ENCODE measurements around the gene ABRACL. TPM values are rescaled to one million over a fixed set of nuclear protein-coding genes. Genes with fewer than 3 reads are reported as not detected.

ABRACL gene
- total and polyA plus RNA-seq, 2 experiments from 2014 or later = 134 to 516 TPM

DNA sequence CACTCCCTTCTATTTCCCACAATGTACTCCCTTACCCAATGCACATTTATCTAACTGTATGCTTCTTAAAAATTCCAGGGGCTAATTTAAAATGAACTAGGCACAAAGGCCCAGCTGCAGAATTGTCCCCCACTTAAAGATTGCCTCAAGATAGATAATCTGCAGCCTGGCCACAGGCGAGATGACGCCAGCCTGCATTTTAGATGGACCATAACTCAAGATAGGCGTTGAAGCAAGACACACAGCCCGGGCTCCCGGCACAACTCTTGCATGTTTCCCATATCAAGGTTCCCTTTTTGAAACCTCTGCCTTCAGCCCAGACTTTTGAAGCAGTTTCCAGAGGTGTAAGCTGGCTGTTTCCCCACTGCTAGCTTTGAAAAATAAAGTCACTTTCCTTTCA, 37.3 kb upstream of the ABRACL start:
- DNase-seq (ENCODE audit: low spot score) (no peak), ATAC-seq (no peak)
- Histone ChIP-seq H3K4me1 (ENCODE audit: insufficient read depth) (peaks cover 21% of the 10 kb centered on the region), H3K9me2 (ENCODE audit: insufficient read depth) (peaks cover 5% of the 10 kb centered on the region; the same call in 1 of the 2 replicates), H2AFZ (no peak overlapping the region), H4K20me1 (replicated peaks; ENCODE audit: insufficient read depth) (no peaks in the 10 kb centered on the region), H3F3A (replicated peaks; ENCODE audit: low read depth) (no peaks in the 10 kb centered on the region), H3K27ac (ENCODE audit: low read depth) (no peak overlapping the region), H3K4me2 (no peak overlapping the region), H3K27me3 (ENCODE audit: insufficient read depth) (no peaks in the 10 kb centered on the region), H3K79me2 (replicated peaks; ENCODE audit: insufficient read depth) (peaks cover 11% of the 10 kb centered on the region), H3K36me3 (ENCODE audit: insufficient read depth) (no peaks in the 10 kb centered on the region), H3K4me3 (no peak overlapping the region)
- Mint-ChIP-seq H3K27me3 (ENCODE audit: insufficient read depth, low read depth, poor library complexity) (peaks cover 10% of the 10 kb centered on the region), H3K9me3 (no peaks in the 10 kb centered on the region), H3K36me3 (ENCODE audit: low read depth) (no peaks in the 10 kb centered on the region), H3K4me1 (peaks cover 31% of the 10 kb centered on the region), H3K4me3 (no peak overlapping the region; the same call in 2 of the 3 replicates), H3K27ac (peak overlapping the region; percentile 7; the same call in 1 of the 2 replicates)
- TF ChIP-seq NANOG (IDR thresholded peaks at IDR 0.05; ENCODE audit: borderline replicate concordance) (no peak), POLR2AphosphoS5 (IDR thresholded peaks at IDR 0.05; ENCODE audit: low read depth) (no peak), ZNF462 (CRISPR knock-in tag; IDR thresholded peaks at IDR 0.05) (no peak), CREB1 (CRISPR knock-in tag; IDR thresholded peaks at IDR 0.05; ENCODE audit: low read depth) (no peak), EZH2 (IDR thresholded peaks at IDR 0.05; ENCODE audit: low read depth, unreplicated experiment) (no peak), STAT1 (IDR thresholded peaks at IDR 0.05; ENCODE audit: unreplicated experiment) (no peak), JUNB (IDR thresholded peaks at IDR 0.05; ENCODE audit: unreplicated experiment) (no peak), CTCF (conservative IDR thresholded peaks at IDR 0.05; ENCODE audit: low read depth in 2 of 2) (no peak), ZNF114 (CRISPR knock-in tag; IDR thresholded peaks at IDR 0.05) (no peak)
- TF ChIP-seq, protein P1, sequence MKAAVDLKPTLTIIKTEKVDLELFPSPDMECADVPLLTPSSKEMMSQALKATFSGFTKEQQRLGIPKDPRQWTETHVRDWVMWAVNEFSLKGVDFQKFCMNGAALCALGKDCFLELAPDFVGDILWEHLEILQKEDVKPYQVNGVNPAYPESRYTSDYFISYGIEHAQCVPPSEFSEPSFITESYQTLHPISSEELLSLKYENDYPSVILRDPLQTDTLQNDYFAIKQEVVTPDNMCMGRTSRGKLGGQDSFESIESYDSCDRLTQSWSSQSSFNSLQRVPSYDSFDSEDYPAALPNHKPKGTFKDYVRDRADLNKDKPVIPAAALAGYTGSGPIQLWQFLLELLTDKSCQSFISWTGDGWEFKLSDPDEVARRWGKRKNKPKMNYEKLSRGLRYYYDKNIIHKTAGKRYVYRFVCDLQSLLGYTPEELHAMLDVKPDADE (IDR thresholded peaks at IDR 0.05) = no peak
- TF ChIP-seq, protein P2, sequence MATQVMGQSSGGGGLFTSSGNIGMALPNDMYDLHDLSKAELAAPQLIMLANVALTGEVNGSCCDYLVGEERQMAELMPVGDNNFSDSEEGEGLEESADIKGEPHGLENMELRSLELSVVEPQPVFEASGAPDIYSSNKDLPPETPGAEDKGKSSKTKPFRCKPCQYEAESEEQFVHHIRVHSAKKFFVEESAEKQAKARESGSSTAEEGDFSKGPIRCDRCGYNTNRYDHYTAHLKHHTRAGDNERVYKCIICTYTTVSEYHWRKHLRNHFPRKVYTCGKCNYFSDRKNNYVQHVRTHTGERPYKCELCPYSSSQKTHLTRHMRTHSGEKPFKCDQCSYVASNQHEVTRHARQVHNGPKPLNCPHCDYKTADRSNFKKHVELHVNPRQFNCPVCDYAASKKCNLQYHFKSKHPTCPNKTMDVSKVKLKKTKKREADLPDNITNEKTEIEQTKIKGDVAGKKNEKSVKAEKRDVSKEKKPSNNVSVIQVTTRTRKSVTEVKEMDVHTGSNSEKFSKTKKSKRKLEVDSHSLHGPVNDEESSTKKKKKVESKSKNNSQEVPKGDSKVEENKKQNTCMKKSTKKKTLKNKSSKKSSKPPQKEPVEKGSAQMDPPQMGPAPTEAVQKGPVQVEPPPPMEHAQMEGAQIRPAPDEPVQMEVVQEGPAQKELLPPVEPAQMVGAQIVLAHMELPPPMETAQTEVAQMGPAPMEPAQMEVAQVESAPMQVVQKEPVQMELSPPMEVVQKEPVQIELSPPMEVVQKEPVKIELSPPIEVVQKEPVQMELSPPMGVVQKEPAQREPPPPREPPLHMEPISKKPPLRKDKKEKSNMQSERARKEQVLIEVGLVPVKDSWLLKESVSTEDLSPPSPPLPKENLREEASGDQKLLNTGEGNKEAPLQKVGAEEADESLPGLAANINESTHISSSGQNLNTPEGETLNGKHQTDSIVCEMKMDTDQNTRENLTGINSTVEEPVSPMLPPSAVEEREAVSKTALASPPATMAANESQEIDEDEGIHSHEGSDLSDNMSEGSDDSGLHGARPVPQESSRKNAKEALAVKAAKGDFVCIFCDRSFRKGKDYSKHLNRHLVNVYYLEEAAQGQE (IDR thresholded peaks at IDR 0.05; ENCODE audit: unreplicated experiment) = no peak

Measured in GM23338 (cell line).